ENCODE data around the gene FAM81A. TPM values are rescaled to one million over a fixed set of nuclear protein-coding genes. Genes with fewer than 3 reads are reported as not detected.

Gene FAM81A
- polyA plus RNA-seq, 1 donor from 2014 or later: 5.0 TPM

DNA sequence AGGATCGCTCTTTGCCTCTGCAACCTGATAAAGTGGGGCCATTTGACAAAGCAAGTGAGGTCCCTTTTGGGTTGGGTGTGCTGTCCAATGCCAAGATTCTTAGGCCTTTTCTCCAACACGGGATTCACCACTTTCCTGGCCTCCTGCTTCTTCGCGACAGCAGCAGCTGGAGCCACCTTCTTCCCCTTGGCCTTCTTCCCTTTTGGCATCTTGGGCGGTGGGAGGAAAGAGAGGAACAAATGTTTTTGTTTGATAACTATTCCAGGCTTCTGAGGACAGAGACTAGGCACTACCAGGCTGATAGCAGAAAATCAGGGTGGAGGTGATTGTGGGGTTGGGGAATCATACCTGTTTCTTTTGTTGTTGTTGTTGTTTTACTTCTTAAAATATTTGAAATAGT is 30.0 kb upstream of the FAM81A start:
- no peaks in the 10 kb centered on the region for H4K20me1 ChIP-seq (ENCODE audit: insufficient read depth)
- H3K9me3 ChIP-seq (ENCODE audit: low read length): no peaks in the 10 kb centered on the region
- H3K4me3 ChIP-seq (ENCODE audit: low read length): no peak overlapping the region
- no peak overlapping the region for H3K27ac ChIP-seq (ENCODE audit: low read length)
- H3K79me2 ChIP-seq (replicated peaks; ENCODE audit: insufficient read depth, low read length): no peaks in the 10 kb centered on the region
- no peaks in the 10 kb centered on the region for H3K27me3 ChIP-seq (ENCODE audit: insufficient read depth, low read depth, low read length)
- H3F3A ChIP-seq (ENCODE audit: insufficient read depth, low read length, poor library complexity, severe bottlenecking): no peaks in the 10 kb centered on the region
- no peak overlapping the region for H3K4me2 ChIP-seq (ENCODE audit: low read length)
- H2AFZ ChIP-seq (ENCODE audit: low read depth, low read length): no peak overlapping the region
- TF ChIP-seq POLR2AphosphoS5 (IDR thresholded peaks at IDR 0.05): no peak
- no peak for TF ChIP-seq EP300 (conservative IDR thresholded peaks at IDR 0.05; ENCODE audit: poor library complexity, severe bottlenecking)
- TF ChIP-seq REST (IDR thresholded peaks at IDR 0.05; ENCODE audit: borderline replicate concordance): no peak
- TF ChIP-seq, protein P1, sequence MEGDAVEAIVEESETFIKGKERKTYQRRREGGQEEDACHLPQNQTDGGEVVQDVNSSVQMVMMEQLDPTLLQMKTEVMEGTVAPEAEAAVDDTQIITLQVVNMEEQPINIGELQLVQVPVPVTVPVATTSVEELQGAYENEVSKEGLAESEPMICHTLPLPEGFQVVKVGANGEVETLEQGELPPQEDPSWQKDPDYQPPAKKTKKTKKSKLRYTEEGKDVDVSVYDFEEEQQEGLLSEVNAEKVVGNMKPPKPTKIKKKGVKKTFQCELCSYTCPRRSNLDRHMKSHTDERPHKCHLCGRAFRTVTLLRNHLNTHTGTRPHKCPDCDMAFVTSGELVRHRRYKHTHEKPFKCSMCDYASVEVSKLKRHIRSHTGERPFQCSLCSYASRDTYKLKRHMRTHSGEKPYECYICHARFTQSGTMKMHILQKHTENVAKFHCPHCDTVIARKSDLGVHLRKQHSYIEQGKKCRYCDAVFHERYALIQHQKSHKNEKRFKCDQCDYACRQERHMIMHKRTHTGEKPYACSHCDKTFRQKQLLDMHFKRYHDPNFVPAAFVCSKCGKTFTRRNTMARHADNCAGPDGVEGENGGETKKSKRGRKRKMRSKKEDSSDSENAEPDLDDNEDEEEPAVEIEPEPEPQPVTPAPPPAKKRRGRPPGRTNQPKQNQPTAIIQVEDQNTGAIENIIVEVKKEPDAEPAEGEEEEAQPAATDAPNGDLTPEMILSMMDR (IDR thresholded peaks at IDR 0.05; ENCODE audit: poor library complexity, severe bottlenecking): no peak
- no peak for TF ChIP-seq SMC3 (conservative IDR thresholded peaks at IDR 0.05; ENCODE audit: poor library complexity)
- no peak for TF ChIP-seq EZH2 (IDR thresholded peaks at IDR 0.05; ENCODE audit: borderline replicate concordance, insufficient read depth, low read length, poor library complexity, severe bottlenecking)
- TF ChIP-seq RAD21 (conservative IDR thresholded peaks at IDR 0.05): no peak
- TF ChIP-seq MXI1 (conservative IDR thresholded peaks at IDR 0.05; ENCODE audit: poor library complexity, severe bottlenecking): no peak
- TF ChIP-seq TAF1 (IDR thresholded peaks at IDR 0.05; ENCODE audit: low read depth): no peak
- no peak overlapping the region for H3K9ac ChIP-seq (ENCODE audit: low read length)
- H3K9me2 ChIP-seq (ENCODE audit: insufficient read depth, low read length): no peaks in the 10 kb centered on the region
- no peaks in the 10 kb centered on the region for H3K36me3 ChIP-seq (ENCODE audit: insufficient read depth, low read length)

- H3K4me2 ChIP-seq (ENCODE audit: low read length): no peak overlapping the region
- no peak overlapping the region for H3K4me3 ChIP-seq (ENCODE audit: low read length)
- no peaks in the 10 kb centered on the region for H3K9me3 ChIP-seq (ENCODE audit: low read length)
- no peaks in the 10 kb centered on the region for H3K36me3 ChIP-seq (ENCODE audit: insufficient read depth, low read length)
- no peaks in the 10 kb centered on the region for H3K9me2 ChIP-seq (ENCODE audit: insufficient read depth, low read length)
- H4K20me1 ChIP-seq (ENCODE audit: insufficient read depth): no peaks in the 10 kb centered on the region
- no peak for TF ChIP-seq EP300 (conservative IDR thresholded peaks at IDR 0.05; ENCODE audit: poor library complexity, severe bottlenecking)
- no peak for TF ChIP-seq REST (IDR thresholded peaks at IDR 0.05; ENCODE audit: borderline replicate concordance)
- no peak for TF ChIP-seq RAD21 (conservative IDR thresholded peaks at IDR 0.05)
- TF ChIP-seq MXI1 (conservative IDR thresholded peaks at IDR 0.05; ENCODE audit: poor library complexity, severe bottlenecking): no peak
- no peak for TF ChIP-seq TAF1 (IDR thresholded peaks at IDR 0.05; ENCODE audit: low read depth)
- TF ChIP-seq, protein P1 (IDR thresholded peaks at IDR 0.05; ENCODE audit: poor library complexity, severe bottlenecking): no peak
- TF ChIP-seq SMC3 (conservative IDR thresholded peaks at IDR 0.05; ENCODE audit: poor library complexity): no peak
- no peak for TF ChIP-seq EZH2 (IDR thresholded peaks at IDR 0.05; ENCODE audit: borderline replicate concordance, insufficient read depth, low read length, poor library complexity, severe bottlenecking)
- no peak for TF ChIP-seq POLR2AphosphoS5 (IDR thresholded peaks at IDR 0.05)
- H3K27ac ChIP-seq (ENCODE audit: low read length): no peak overlapping the region
- H3K27me3 ChIP-seq (ENCODE audit: insufficient read depth, low read depth, low read length): no peaks in the 10 kb centered on the region
- no peak overlapping the region for H2AFZ ChIP-seq (ENCODE audit: low read depth, low read length)
- no peak overlapping the region for H3K9ac ChIP-seq (ENCODE audit: low read length)
- no peaks in the 10 kb centered on the region for H3K79me2 ChIP-seq (replicated peaks; ENCODE audit: insufficient read depth, low read length)
- H3F3A ChIP-seq (ENCODE audit: insufficient read depth, low read length, poor library complexity, severe bottlenecking): no peaks in the 10 kb centered on the region
Observed at GRCh38 chr15:59410391-59410896, 27.5 kb upstream of the FAM81A start.
